NT2/D1 (cell line): ENCODE data around the gene TCF25.
A peak's percentile ranks its signal among the peaks of the same experiment; 100 is the strongest.

Experiments
- DNase-seq: peaks from one replicate; pipeline ENCODE4 v3.0.0-alpha.2; 2011; ENCODE audit warnings: low read depth, low spot score
- H3K27me3 ChIP-seq: 2 replicates; pipeline ENCODE4 v1.6.0; 2011; ENCODE audit warnings: mild to moderate bottlenecking; ENCODE audit not compliant: insufficient read length, insufficient read depth
- H3K36me3 ChIP-seq: 2 replicates; pipeline ENCODE4 v1.6.1; 2011; ENCODE audit warnings: mild to moderate bottlenecking, low read length, mixed read lengths; ENCODE audit not compliant: insufficient read depth, insufficient read length
- H3K4me1 ChIP-seq: 2 replicates; pipeline ENCODE4 v1.5.1; 2011; ENCODE audit not compliant: insufficient read depth, insufficient read length
- H3K4me3 ChIP-seq: 2 replicates; pipeline ENCODE4 v1.5.1; 2011; ENCODE audit warnings: low read depth; ENCODE audit not compliant: insufficient read length
- H3K9ac ChIP-seq: 2 replicates; pipeline ENCODE4 v1.6.0; 2011; ENCODE audit warnings: low read depth; ENCODE audit not compliant: insufficient read length
- H3K9me3 ChIP-seq: 2 replicates; pipeline ENCODE4 v1.5.1; 2011; ENCODE audit warnings: mild to moderate bottlenecking, low read length; ENCODE audit not compliant: insufficient read depth
- SUZ12 ChIP-seq: IDR thresholded peaks from 2 replicates; pipeline ENCODE4 v1.6.1; 2011; ENCODE audit not compliant: insufficient read length, insufficient read depth; ENCODE audit errors: extremely low read depth
- YY1 ChIP-seq: IDR thresholded peaks from 2 replicates; pipeline ENCODE4 v1.6.1; 2011; ENCODE audit not compliant: insufficient read length, insufficient read depth
- ZNF274 ChIP-seq: IDR thresholded peaks from 2 replicates; pipeline ENCODE4 v1.6.1; 2011; ENCODE audit warnings: mild to moderate bottlenecking, low read depth, low read length

Gene TCF25

GRCh38 chr16:89848974-89849373 lies 24.4 kb upstream of the TCF25 start:
- H3K9me3 ChIP-seq, result no peaks in the 10 kb centered on the region
- no peak for TF ChIP-seq ZNF274
- TF ChIP-seq SUZ12, result no peak
- TF ChIP-seq YY1, result no peak
- no peak for DNase-seq

GRCh38 chr16:89853306-89853993 lies 19.9 kb upstream of the TCF25 start:
- H3K9me3 ChIP-seq, result no peaks in the 10 kb centered on the region
- H3K27me3 ChIP-seq, result no peaks in the 10 kb centered on the region
- H3K9ac ChIP-seq, result no peak overlapping the region
- TF ChIP-seq SUZ12 (no peak), YY1 (no peak), ZNF274 (no peak)
- H3K4me1 ChIP-seq, result peaks cover 4% of the 10 kb centered on the region
- DNase-seq, result no peak
- no peak overlapping the region for H3K4me3 ChIP-seq
- H3K36me3 ChIP-seq, result peaks cover 29% of the 10 kb centered on the region

More at GRCh38 chr16:89848974-89849373, 24.4 kb upstream of the TCF25 start:
- Histone ChIP-seq H3K4me3 (no peak overlapping the region), H3K9ac (no peak overlapping the region), H3K27me3 (no peaks in the 10 kb centered on the region), H3K4me1 (peaks cover 10% of the 10 kb centered on the region), H3K36me3 (peaks cover 9% of the 10 kb centered on the region)

GRCh38 chr16:89855301-89855945 lies 18.0 kb upstream of the TCF25 start:
- Histone ChIP-seq H3K9me3 (no peaks in the 10 kb centered on the region), H3K9ac (no peak overlapping the region)

GRCh38 chr16:89855986-89856385 lies 17.4 kb upstream of the TCF25 start:
- no peak overlapping the region for H3K9ac ChIP-seq
- no peak overlapping the region for H3K4me3 ChIP-seq
- TF ChIP-seq YY1 (no peak), ZNF274 (no peak), SUZ12 (no peak)
- DNase-seq, result no peak
- H3K27me3 ChIP-seq, result no peaks in the 10 kb centered on the region
- peaks cover 9% of the 10 kb centered on the region for H3K4me1 ChIP-seq
- H3K36me3 ChIP-seq, result peaks cover 30% of the 10 kb centered on the region
- H3K9me3 ChIP-seq, result no peaks in the 10 kb centered on the region

More at GRCh38 chr16:89855301-89855945, 18.0 kb upstream of the TCF25 start:
- peaks cover 7% of the 10 kb centered on the region for H3K4me1 ChIP-seq
- DNase-seq, result no peak
- TF ChIP-seq ZNF274 (no peak), YY1 (no peak), SUZ12 (no peak)
- H3K4me3 ChIP-seq, result no peak overlapping the region
- peaks cover 26% of the 10 kb centered on the region for H3K36me3 ChIP-seq
- H3K27me3 ChIP-seq, result no peaks in the 10 kb centered on the region

GRCh38 chr16:89858973-89859614 lies 14.3 kb upstream of the TCF25 start:
- H3K9me3 ChIP-seq, result no peaks in the 10 kb centered on the region
- TF ChIP-seq ZNF274 (no peak), YY1 (no peak), SUZ12 (no peak)
- peaks cover 46% of the 10 kb centered on the region for H3K36me3 ChIP-seq
- no peak for DNase-seq
- peaks cover 14% of the 10 kb centered on the region for H3K4me1 ChIP-seq
- H3K27me3 ChIP-seq, result no peaks in the 10 kb centered on the region
- no peak overlapping the region for H3K4me3 ChIP-seq
- H3K9ac ChIP-seq, result no peak overlapping the region

- Histone ChIP-seq H3K27me3 (no peaks in the 10 kb centered on the region), H3K36me3 (peaks cover 45% of the 10 kb centered on the region), H3K4me3 (no peak overlapping the region), H3K9me3 (no peaks in the 10 kb centered on the region), H3K9ac (peak overlapping the region; percentile 64), H3K4me1 (peaks cover 14% of the 10 kb centered on the region)
- no peak for DNase-seq
- TF ChIP-seq YY1 (no peak), ZNF274 (no peak), SUZ12 (no peak)
Measured at GRCh38 chr16:89859615-89860007, 13.8 kb upstream of the TCF25 start.

- Histone ChIP-seq H3K27me3 (no peaks in the 10 kb centered on the region), H3K9me3 (no peaks in the 10 kb centered on the region), H3K9ac (no peak overlapping the region), H3K36me3 (peaks cover 42% of the 10 kb centered on the region), H3K4me1 (peaks cover 14% of the 10 kb centered on the region), H3K4me3 (no peak overlapping the region)
- peak; percentile 20 for DNase-seq
- TF ChIP-seq ZNF274 (no peak), SUZ12 (no peak), YY1 (no peak)
Measured at GRCh38 chr16:89860747-89861304, 12.6 kb upstream of the TCF25 start.
